ENCODE results near the gene CARD14.

CARD14 gene

DNA sequence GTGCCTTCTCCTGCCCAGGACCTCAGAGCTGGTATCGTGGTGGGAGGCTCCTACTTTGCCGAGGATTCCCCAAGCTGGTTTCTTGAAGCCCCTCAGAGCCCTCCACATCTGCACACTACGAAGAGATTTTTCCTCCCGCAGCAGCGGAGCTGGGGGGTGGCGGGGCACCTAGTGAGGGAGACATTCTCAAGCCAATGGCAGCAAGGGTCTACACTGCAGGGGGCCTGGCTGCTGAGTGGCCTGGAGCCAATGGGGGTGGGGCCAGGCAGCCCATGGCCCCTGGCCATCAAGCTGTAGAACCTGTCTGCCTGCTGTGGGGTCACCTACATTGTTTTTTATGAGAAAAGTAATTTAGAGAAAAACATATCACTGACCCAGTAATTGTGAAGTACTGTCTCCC lies 55.4 kb downstream of the CARD14 start:
- Histone ChIP-seq H3K4me3 (ENCODE audit: low read depth, low read length) (no peak overlapping the region), H3K27ac (no peak overlapping the region), H2AFZ (no peak overlapping the region), H3K4me2 (ENCODE audit: low read length) (no peak overlapping the region), H3K9me3 (ENCODE audit: control insufficient read depth, low read length) (no peaks in the 10 kb centered on the region), H3K36me3 (ENCODE audit: control insufficient read depth, insufficient read depth, low read length) (no peaks in the 10 kb centered on the region), H3K9ac (no peak overlapping the region), H3K4me1 (peaks cover 5% of the 10 kb centered on the region), H3K27me3 (ENCODE audit: control insufficient read depth, insufficient read depth, low read length) (no peaks in the 10 kb centered on the region), H3K79me2 (peaks cover 11% of the 10 kb centered on the region)
- TF ChIP-seq, protein P1, sequence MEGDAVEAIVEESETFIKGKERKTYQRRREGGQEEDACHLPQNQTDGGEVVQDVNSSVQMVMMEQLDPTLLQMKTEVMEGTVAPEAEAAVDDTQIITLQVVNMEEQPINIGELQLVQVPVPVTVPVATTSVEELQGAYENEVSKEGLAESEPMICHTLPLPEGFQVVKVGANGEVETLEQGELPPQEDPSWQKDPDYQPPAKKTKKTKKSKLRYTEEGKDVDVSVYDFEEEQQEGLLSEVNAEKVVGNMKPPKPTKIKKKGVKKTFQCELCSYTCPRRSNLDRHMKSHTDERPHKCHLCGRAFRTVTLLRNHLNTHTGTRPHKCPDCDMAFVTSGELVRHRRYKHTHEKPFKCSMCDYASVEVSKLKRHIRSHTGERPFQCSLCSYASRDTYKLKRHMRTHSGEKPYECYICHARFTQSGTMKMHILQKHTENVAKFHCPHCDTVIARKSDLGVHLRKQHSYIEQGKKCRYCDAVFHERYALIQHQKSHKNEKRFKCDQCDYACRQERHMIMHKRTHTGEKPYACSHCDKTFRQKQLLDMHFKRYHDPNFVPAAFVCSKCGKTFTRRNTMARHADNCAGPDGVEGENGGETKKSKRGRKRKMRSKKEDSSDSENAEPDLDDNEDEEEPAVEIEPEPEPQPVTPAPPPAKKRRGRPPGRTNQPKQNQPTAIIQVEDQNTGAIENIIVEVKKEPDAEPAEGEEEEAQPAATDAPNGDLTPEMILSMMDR (IDR thresholded peaks at IDR 0.05): no peak

DNA sequence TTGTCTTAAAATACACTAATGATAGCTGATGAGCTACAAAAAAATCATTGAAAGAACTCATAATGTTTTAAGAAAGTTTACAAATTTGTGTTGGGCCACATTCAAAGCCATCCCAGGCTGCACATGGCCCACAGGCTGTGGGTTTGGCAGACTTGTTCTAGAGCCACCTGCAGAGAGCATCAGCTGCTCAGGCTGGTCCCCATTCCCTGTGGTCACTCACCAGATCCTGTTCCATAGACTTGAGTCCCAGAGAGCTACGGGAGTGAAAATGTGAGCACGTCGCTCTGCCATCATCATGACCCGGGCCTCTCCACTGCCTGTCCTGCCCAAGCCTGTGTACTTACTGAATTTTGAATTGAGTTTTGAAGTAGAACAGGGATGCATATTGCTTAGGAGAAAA lies 57.3 kb downstream of the CARD14 start:
- H2AFZ ChIP-seq: no peak overlapping the region
- no peaks in the 10 kb centered on the region for H3K9me3 ChIP-seq (ENCODE audit: control insufficient read depth, low read length)

DNA sequence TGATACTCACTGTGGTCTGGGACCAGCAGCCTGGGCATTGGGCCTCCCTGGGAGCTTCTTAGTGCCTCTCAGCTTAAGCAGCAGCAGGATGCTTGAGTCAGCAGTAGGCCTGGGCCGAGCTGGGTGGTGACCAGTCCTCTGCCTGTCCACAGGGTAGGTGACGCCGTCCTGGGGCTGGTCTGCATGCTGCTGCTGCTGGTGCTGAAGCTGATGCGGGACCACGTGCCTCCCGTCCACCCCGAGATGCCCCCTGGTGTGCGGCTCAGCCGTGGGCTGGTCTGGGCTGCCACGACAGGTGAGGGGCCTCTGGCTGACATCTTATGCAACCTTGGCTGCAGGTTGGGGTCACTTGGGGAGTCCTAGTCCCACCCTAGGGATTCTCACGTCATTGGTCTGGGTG lies 57.8 kb downstream of the CARD14 start:
- Histone ChIP-seq H3K9me3 (ENCODE audit: control insufficient read depth, low read length) (no peaks in the 10 kb centered on the region), H3K9ac (no peak overlapping the region), H3K4me1 (no peaks in the 10 kb centered on the region), H2AFZ (no peak overlapping the region), H3K36me3 (ENCODE audit: control insufficient read depth, insufficient read depth, low read length) (no peaks in the 10 kb centered on the region), H3K4me2 (ENCODE audit: low read length) (no peak overlapping the region), H3K4me3 (ENCODE audit: low read depth, low read length) (no peak overlapping the region), H3K79me2 (peaks cover 2% of the 10 kb centered on the region), H3K27me3 (ENCODE audit: control insufficient read depth, insufficient read depth, low read length) (no peaks in the 10 kb centered on the region), H3K27ac (no peak overlapping the region)
- TF ChIP-seq, protein P1 (IDR thresholded peaks at IDR 0.05): no peak

More for the DNA sequence above, 57.3 kb downstream of the CARD14 start:
- Histone ChIP-seq H3K27me3 (ENCODE audit: control insufficient read depth, insufficient read depth, low read length) (no peaks in the 10 kb centered on the region), H3K4me2 (ENCODE audit: low read length) (no peak overlapping the region), H3K4me3 (ENCODE audit: low read depth, low read length) (no peak overlapping the region), H3K9ac (no peak overlapping the region), H3K36me3 (ENCODE audit: control insufficient read depth, insufficient read depth, low read length) (no peaks in the 10 kb centered on the region), H3K27ac (no peak overlapping the region), H3K79me2 (peaks cover 2% of the 10 kb centered on the region), H3K4me1 (no peaks in the 10 kb centered on the region)
- TF ChIP-seq, protein P1 (IDR thresholded peaks at IDR 0.05): no peak

DNA sequence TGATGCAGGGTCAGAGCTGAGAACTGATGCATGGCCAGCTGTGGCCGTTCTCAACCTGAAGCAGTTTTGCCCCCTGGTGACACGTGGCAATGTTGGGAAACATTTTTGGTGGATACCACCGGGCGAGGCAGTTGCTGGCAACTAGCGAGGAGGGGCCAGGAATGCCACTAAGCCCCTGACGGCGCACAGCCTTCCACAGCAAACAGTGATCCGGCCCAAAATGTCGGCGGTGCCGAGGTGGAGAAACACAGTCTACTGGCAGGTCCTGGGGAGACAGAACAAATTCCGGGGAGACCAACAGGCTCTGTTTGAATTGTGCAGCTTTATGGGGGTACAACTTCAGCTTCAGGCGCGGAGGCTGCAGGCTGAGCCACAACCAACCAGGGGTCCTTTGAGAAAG lies 58.6 kb downstream of the CARD14 start:
- TF ChIP-seq, protein P1 (IDR thresholded peaks at IDR 0.05): no peak

DNA sequence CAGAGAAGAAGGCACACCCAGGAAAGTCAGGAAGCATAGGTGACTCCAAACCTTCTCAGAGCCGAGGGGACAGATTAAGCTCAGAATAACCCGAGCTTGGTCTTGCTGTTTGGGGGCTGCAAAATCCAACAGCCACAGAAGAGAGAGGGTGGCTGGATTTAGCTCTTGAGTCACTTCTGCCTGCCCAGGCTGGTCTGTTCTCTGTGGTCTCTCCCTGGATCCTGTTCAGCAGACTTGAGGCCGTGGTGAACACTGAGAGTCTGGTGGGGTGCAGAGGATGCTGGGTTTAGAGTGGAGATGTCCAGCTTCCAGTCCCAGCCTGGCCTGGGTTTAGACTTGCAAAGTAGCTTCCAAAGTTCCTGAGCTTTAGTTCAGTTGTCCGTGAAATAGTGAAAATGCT lies 59.2 kb downstream of the CARD14 start:
- Histone ChIP-seq H3K4me3 (ENCODE audit: low read depth, low read length) (no peak overlapping the region), H3K4me2 (ENCODE audit: low read length) (no peak overlapping the region), H2AFZ (no peak overlapping the region), H3K9me3 (ENCODE audit: control insufficient read depth, low read length) (no peaks in the 10 kb centered on the region), H3K27ac (no peak overlapping the region), H3K79me2 (peaks cover 2% of the 10 kb centered on the region), H3K9ac (no peak overlapping the region), H3K36me3 (ENCODE audit: control insufficient read depth, insufficient read depth, low read length) (no peaks in the 10 kb centered on the region), H3K27me3 (ENCODE audit: control insufficient read depth, insufficient read depth, low read length) (no peaks in the 10 kb centered on the region), H3K4me1 (no peaks in the 10 kb centered on the region)
- TF ChIP-seq, protein P1 (IDR thresholded peaks at IDR 0.05): no peak

More for the DNA sequence above, 58.6 kb downstream of the CARD14 start:
- Histone ChIP-seq H3K79me2 (peaks cover 2% of the 10 kb centered on the region), H3K9ac (no peak overlapping the region), H3K4me2 (ENCODE audit: low read length) (no peak overlapping the region), H2AFZ (no peak overlapping the region), H3K36me3 (ENCODE audit: control insufficient read depth, insufficient read depth, low read length) (no peaks in the 10 kb centered on the region), H3K4me1 (no peaks in the 10 kb centered on the region), H3K9me3 (ENCODE audit: control insufficient read depth, low read length) (no peaks in the 10 kb centered on the region), H3K27me3 (ENCODE audit: control insufficient read depth, insufficient read depth, low read length) (no peaks in the 10 kb centered on the region), H3K4me3 (ENCODE audit: low read depth, low read length) (no peak overlapping the region), H3K27ac (no peak overlapping the region)
